HG03432 (cell line): Measurements from ENCODE around the gene CLK4.

Source experiments
- ATAC-seq: cut with Tn5 transposase; IDR thresholded peaks from one replicate; pipeline ENCODE4 v1.9.1; 2021; ENCODE audit warnings: mild to moderate bottlenecking, moderate library complexity; ENCODE audit not compliant: unreplicated experiment

Gene CLK4

GRCh38 chr5:178640331-178641045, 13.6 kb upstream of the CLK4 start:
- no peak for ATAC-seq

GRCh38 chr5:178637356-178638074, 10.7 kb upstream of the CLK4 start:
- no peak for ATAC-seq

GRCh38 chr5:178632285-178632684, 5.4 kb upstream of the CLK4 start:
- ATAC-seq = no peak

- no peak for ATAC-seq
Measured at GRCh38 chr5:178630951-178631350, 4.1 kb upstream of the CLK4 start.

- no peak for ATAC-seq
Measured at GRCh38 chr5:178630475-178630930, 3.7 kb upstream of the CLK4 start.

GRCh38 chr5:178627259-178627598, 379 bp upstream of the CLK4 start:
- ATAC-seq = no peak

- ATAC-seq = peak; percentile 13
Measured at GRCh38 chr5:178625679-178626483, 969 bp downstream of the CLK4 start.

- ATAC-seq = no peak
Measured at GRCh38 chr5:178624631-178625546, 2.0 kb downstream of the CLK4 start.

GRCh38 chr5:178622679-178623247, 4.1 kb downstream of the CLK4 start:
- no peak for ATAC-seq

- ATAC-seq = no peak
Measured at GRCh38 chr5:178619390-178619789, 7.5 kb downstream of the CLK4 start.

- ATAC-seq = no peak
Measured at GRCh38 chr5:178612299-178612698, 14.6 kb downstream of the CLK4 start.

- ATAC-seq = no peak
Measured at GRCh38 chr5:178606269-178606668, 20.6 kb downstream of the CLK4 start.

GRCh38 chr5:178605788-178606187, 21.1 kb downstream of the CLK4 start:
- no peak for ATAC-seq

GRCh38 chr5:178602752-178603151, 24.1 kb downstream of the CLK4 start:
- no peak for ATAC-seq

- ATAC-seq = no peak
Measured at GRCh38 chr5:178595750-178596149, 31.1 kb downstream of the CLK4 start.

- no peak for ATAC-seq
Measured at GRCh38 chr5:178595150-178595549, 31.7 kb downstream of the CLK4 start.

GRCh38 chr5:178590924-178591423, 35.9 kb downstream of the CLK4 start:
- ATAC-seq = no peak

GRCh38 chr5:178590141-178590923, 36.5 kb downstream of the CLK4 start, which contains the start of gene COL23A1:
TSS of gene COL23A1 (minus strand) at chr5:178590393.
- no peak for ATAC-seq
